ACHN (cell line): ENCODE results near the gene FOSL2.

ENCODE experiments used
- DNase-seq: peaks from one replicate; pipeline ENCODE4 v3.0.0-alpha.2; 2015
- in situ Hi-C: cut with HindIII; loops from 2 replicates; pipeline ENCODE4 v1.10.0; 2017; ENCODE audit warnings: low sequenced_read_pairs, low pct_ligation_motif_present, low pct_unique_long_range_greater_than_20kb

The FOSL2 gene

GRCh38 chr2:28392297-28393113 is at the start of gene FOSL2:
FOSL2 (plus strand) TSS chr2:28392858; CDS start chr2:28393721, 863 bp downstream.
- in situ Hi-C loops: no loop called here
- DNase-seq: peak; percentile 99

GRCh38 chr2:28343184-28343942 is 49.3 kb upstream of the FOSL2 start:
- DNase-seq: no peak
- in situ Hi-C loops: no loop called here

- in situ Hi-C loops: no loop called here
- no peak for DNase-seq
Measured at GRCh38 chr2:28343971-28344715, 48.5 kb upstream of the FOSL2 start.

GRCh38 chr2:28344756-28345373 is 47.8 kb upstream of the FOSL2 start:
- no peak for DNase-seq
- in situ Hi-C loops: no loop called here

- in situ Hi-C loops: no loop called here
- no peak for DNase-seq
Measured at GRCh38 chr2:28345619-28346018, 47.0 kb upstream of the FOSL2 start.

- DNase-seq: no peak
- in situ Hi-C loops: no loop called here
Measured at GRCh38 chr2:28346587-28346986, 46.1 kb upstream of the FOSL2 start.

- in situ Hi-C loops: no loop called here
- no peak for DNase-seq
Measured at GRCh38 chr2:28347193-28347592, 45.5 kb upstream of the FOSL2 start.

GRCh38 chr2:28347596-28347995 is 45.1 kb upstream of the FOSL2 start:
- in situ Hi-C loops: no loop called here
- no peak for DNase-seq

- no peak for DNase-seq
- in situ Hi-C loops: no loop called here
Measured at GRCh38 chr2:28348149-28348567, 44.5 kb upstream of the FOSL2 start.

- no peak for DNase-seq
- in situ Hi-C loops: no loop called here
Measured at GRCh38 chr2:28348921-28349320, 43.7 kb upstream of the FOSL2 start.

GRCh38 chr2:28349546-28350165 is 43.0 kb upstream of the FOSL2 start:
- no peak for DNase-seq
- in situ Hi-C loops: no loop called here

- in situ Hi-C loops: no loop called here
- DNase-seq: no peak
Measured at GRCh38 chr2:28350196-28350595, 42.5 kb upstream of the FOSL2 start.

- no peak for DNase-seq
- in situ Hi-C loops: no loop called here
Measured at GRCh38 chr2:28350791-28351285, 41.8 kb upstream of the FOSL2 start.

- in situ Hi-C loops: no loop called here
- no peak for DNase-seq
Measured at GRCh38 chr2:28351621-28352020, 41.0 kb upstream of the FOSL2 start.

- DNase-seq: no peak
- in situ Hi-C loops: no loop called here
Measured at GRCh38 chr2:28352104-28352503, 40.6 kb upstream of the FOSL2 start.

GRCh38 chr2:28352610-28353195 is 40.0 kb upstream of the FOSL2 start:
- no peak for DNase-seq
- in situ Hi-C loops: no loop called here

GRCh38 chr2:28354920-28355520 is 37.6 kb upstream of the FOSL2 start:
- in situ Hi-C loops: no loop called here
- no peak for DNase-seq
